Measurements from ENCODE around the gene ATG4D.

DNA sequence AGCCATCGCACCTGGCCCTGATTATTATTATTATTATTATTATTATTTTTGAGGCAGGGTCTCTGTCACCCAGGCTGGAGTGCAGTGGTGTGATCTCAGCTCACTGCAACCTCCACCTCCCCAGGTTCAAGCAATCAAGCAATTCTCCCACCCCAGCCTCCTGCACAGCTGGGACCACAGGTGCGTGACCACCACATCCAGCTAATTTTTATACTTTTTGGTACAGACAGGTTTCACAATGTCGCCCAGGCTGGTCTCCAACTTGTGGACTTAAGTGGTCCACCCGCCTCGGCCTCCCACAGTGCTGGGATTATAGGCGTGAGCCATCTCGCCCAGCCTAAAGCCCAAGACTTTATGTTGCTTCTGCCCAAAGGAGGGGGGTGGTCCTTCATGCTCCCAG lies 49.4 kb downstream of the ATG4D start:
- TF ChIP-seq, protein P1, sequence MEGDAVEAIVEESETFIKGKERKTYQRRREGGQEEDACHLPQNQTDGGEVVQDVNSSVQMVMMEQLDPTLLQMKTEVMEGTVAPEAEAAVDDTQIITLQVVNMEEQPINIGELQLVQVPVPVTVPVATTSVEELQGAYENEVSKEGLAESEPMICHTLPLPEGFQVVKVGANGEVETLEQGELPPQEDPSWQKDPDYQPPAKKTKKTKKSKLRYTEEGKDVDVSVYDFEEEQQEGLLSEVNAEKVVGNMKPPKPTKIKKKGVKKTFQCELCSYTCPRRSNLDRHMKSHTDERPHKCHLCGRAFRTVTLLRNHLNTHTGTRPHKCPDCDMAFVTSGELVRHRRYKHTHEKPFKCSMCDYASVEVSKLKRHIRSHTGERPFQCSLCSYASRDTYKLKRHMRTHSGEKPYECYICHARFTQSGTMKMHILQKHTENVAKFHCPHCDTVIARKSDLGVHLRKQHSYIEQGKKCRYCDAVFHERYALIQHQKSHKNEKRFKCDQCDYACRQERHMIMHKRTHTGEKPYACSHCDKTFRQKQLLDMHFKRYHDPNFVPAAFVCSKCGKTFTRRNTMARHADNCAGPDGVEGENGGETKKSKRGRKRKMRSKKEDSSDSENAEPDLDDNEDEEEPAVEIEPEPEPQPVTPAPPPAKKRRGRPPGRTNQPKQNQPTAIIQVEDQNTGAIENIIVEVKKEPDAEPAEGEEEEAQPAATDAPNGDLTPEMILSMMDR (conservative IDR thresholded peaks at IDR 0.05 in 1 of 2, IDR thresholded peaks at IDR 0.05 in 1 of 2; ENCODE audit: extremely low read depth in 1 of 2, insufficient read depth in 1 of 2, low read depth in 1 of 2, low read length in 2 of 2): no peak
- TF ChIP-seq EZH2 (IDR thresholded peaks at IDR 0.05; ENCODE audit: borderline replicate concordance, low read length): no peak

Measured in mammary epithelial cell (primary cell).